GM19025 (cell line): Measurements from ENCODE around the gene APELA.
"Not testable (repeated sequence)": the region's sequence is repeated elsewhere in the genome, so short reads cannot be mapped to it uniquely, and the experiment has no call there.

Experiments
- ATAC-seq: cut with Tn5 transposase; IDR thresholded peaks from one replicate; pipeline ENCODE4 v1.9.1; 2021; ENCODE audit warnings: mild to moderate bottlenecking, low read depth, moderate library complexity; ENCODE audit not compliant: unreplicated experiment

Gene APELA, protein sequence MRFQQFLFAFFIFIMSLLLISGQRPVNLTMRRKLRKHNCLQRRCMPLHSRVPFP

DNA sequence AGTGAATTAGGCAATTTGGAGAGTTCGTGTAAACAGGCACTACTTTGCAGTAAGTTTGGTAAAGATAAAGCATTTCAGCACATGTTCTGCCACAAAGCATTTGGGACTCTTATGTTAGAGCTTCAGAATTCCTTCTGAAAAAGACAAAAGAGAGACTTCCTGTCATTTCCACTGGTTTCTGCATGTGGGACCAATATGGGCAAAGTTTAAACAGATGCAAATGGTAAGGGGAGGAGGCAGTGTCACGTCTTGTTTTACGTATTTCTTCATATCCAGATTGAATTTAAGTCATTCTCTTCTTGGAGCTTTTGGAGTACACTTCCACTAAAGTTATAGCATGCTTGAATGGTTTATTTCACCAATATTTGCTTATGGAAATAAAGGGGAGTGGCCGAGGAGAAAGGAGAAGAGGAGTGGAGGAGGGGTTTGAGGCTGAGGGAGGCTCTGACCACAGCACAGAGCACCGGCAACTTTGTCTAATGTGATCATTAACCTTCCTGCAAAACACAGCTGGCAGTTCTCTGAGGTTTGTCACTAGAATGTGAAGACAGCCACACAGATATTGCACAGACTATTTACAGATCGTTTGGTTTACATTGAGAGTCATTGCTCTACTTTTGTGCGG, at the start of gene APELA:
Gene APELA, plus strand, starts transcription at position 479 of the 625 bp plus-strand sequence. CDS start 154 bp downstream, outside the sequence.
- peak; percentile 100 for ATAC-seq

DNA sequence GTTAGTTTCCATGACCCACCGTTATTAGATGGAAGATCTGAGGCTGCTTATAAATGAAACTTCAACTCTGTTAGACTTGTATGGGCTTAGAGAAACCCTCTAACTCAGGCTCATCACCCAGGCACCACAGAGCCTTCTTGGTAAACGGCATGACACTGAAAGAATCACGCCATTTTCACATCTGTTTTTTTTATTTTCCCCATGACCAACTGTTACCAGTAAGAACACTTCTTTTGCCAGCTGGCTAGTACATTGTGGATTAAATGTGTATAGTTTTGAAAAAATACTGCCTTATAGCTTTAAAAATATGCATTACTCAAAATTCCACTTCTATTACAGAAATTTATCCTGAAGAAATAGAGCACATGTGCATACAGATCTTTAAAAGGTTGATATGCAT, 48.0 kb upstream of the APELA start:
- no peak for ATAC-seq

- ATAC-seq, result no peak
Measured at GRCh38 chr4:164846566-164846965, 30.4 kb upstream of the APELA start.

- no peak for ATAC-seq
Measured at GRCh38 chr4:164847016-164847415, 30.0 kb upstream of the APELA start.

DNA sequence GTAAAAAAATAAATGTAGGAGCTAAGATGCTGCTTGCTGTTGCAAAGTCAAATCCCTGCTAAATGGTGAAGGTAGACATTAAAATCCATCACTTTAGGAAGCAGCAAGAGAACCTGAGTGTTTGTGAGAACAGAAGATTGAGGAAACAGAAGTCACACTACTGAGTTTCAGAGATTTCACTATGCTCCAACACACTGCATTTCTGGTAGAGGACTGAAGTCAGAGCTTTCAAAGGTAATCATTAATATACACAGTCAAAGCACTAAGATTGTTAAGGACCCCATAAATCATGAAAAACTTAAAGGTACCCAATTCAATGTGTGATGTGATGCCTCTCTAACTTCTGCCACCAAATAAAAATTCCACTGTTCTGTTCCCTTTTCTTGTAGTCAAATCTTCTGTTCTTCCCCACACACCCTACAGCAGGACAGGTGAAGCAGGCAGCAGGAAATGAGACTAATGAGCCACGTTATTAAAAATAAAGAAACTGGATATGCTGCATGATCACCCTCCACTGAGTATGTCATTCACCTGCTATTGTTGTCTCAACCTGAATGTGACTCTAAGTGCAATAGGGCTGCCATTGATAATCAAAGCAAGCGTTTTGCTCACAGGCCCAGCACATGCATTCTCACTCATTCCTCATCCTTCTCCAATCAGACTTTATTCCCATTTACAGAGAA, 28.9 kb upstream of the APELA start:
- ATAC-seq, result peak; percentile 54

GRCh38 chr4:164856396-164856795, 20.6 kb upstream of the APELA start:
- ATAC-seq, result no peak

- ATAC-seq, result no peak
Measured at GRCh38 chr4:164866817-164867490, 10.0 kb upstream of the APELA start.

DNA sequence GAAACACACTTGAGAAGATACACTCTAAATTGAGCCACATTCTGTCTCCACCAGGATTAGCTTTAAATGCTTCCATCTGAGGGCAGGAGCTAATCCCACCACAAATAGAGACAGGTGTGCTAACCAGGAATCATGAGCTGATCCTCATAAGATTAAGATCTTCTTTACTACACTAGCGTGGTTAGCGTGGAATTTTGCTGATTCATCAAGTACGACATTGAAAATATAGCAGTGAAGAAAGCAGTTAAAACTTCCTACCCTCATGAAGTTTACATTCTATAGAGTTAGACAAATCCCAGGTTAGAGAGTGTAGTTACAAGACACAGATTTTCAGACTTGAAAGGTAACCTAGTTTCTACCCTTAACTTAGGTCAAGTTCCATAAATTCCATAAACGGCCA, 5.3 kb upstream of the APELA start:
- ATAC-seq, result no peak

DNA sequence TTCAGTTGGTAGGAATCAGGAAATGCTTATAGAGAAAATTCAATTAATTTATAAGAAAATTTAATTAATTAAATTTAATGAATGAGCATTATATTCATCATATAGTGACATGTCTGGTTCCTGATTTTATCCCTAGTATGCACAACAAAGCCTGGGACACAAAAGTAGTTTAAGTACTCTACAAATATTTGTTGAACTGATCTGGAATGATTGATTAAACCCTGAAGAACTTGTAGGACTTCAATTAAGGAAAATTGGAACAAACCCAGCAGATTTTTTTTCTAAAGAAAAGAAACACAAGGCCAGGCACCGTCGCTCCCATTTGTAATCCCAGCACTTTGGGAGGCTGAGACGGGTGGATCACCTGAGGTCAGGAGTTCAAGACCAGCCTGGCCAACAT, 4.5 kb upstream of the APELA start:
- no peak for ATAC-seq

DNA sequence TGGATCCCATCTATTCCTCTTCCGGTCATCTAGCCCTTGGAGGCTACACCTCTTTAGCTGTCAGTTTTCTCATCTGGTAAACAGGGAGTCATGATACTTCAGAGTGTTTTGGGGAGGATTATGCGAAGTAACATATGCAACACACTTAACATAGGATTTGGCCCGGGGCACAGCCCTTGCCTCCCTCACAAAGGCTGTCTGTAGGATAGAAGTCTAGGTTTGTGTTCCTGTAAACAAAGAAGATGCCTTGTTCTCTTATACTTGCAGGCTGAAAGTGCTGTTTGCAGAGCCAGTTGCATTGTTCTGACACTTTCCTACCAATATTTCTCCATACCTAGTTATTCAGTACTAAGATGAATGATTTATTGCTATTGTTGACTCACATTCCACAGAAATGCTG, 2.2 kb upstream of the APELA start:
- ATAC-seq, result no peak

DNA sequence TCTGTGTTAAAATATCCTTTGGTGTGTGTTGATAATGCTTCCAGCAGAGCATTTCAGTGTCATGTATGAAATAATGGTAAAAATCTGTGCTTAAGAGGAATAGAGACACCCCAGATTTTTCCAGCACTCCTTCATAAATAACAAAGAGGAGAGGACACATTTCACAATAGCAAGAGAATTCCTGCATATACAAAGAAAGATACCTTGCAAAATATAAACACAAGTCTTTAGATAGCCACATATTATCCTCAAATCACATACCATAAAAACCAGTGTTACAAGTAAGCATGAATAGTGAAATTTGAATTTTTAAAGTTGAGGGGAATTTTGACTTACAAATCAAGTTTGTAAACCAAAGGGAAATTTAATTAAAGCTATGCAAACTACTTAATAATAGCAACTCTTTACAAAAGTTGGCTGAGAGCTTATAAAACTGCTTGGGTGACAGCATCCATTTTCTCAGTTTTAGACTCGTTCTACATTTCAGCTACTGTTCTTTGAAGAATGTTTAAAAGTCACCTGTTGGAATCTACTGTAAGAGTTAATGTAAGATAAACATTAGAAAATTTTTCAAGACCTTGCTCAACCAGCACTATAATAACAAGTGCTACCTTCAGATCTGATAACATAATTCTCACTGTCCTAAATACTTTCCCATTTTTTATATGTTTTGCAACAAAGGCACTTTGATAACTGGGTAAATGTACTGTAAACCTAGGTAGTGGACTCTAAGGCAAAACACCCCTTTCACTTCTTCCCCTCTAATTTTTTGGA, 3.7 kb downstream of the APELA start:
- no peak for ATAC-seq

GRCh38 chr4:164888096-164888715, 11.2 kb downstream of the APELA start:
- ATAC-seq, result no peak

DNA sequence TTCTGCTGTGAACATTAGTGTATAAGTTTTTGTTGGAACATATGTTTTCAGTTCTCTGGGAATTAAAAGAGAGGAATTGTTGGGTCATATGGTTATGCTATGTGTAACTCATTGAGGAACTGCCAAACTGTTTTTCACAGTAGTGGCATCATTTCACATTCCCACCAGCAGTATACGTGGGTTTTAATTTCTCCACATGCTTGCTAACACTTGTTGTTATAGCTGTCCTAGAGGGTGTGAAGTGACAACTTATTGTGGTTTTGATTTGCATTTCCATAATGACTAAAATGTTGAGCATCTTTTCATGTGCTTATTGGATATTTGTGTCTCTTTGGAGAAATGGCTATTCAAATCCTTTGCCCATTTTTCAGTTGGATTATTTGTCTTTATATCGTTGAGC, 13.7 kb downstream of the APELA start:
- no peak for ATAC-seq

DNA sequence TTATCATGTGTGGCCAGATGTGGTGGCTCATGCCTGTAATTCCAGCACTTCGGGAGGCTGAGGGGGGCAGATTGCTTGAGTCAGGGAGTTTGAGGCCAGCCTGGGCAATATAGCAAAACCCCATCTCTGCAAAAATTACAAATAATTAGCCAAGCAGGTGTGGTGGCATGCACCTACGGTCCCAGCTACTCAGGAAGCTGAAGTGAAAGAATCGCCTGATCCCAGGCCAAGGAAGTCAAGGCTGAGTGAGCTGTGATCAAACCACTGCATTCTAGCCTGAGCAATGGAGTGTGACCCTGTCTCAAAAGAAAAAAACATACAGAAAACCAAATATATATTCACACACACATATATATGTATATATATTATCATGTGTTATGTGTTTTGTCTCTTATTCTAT, 15.0 kb downstream of the APELA start:
- peak; percentile 64 for ATAC-seq

DNA sequence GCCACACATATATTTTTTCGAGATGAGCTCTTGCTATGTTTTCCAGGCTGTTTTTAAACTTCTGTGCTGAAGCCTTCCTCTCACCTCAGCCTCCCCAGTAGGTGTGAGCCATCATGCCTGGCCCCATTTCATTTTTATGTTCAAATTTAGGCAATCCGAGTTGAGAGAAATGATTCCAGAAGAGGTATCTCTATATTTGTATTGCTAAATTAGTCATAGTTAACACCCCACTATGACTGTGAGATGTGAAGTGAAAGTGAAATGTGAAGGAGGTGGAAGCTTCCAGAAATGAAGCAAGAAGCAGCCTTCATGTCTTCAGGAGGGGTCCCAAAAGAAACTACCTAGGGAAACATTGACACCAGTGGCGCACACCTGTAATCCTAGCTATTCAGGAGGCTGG, 17.7 kb downstream of the APELA start:
- peak; percentile 60 for ATAC-seq

DNA sequence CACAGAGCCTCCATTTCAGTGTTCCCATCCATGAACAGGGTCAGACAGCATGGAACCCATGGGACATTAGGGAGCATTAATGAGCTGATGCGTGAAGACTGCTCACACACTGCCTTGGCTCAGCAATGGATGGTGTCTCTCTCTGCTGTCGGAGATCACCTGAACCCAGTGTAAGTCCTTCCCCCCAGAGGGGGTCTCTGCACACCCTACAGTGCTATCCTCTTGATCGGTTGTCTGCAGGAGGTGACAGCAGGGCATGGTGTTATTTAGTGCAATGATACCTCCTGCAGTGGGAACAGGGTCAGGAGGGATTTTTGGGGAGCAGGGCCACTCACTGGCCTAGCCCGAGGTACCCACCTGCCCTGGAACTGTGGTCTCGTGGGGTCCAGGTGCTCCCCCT, 25.6 kb downstream of the APELA start:
- no peak for ATAC-seq

DNA sequence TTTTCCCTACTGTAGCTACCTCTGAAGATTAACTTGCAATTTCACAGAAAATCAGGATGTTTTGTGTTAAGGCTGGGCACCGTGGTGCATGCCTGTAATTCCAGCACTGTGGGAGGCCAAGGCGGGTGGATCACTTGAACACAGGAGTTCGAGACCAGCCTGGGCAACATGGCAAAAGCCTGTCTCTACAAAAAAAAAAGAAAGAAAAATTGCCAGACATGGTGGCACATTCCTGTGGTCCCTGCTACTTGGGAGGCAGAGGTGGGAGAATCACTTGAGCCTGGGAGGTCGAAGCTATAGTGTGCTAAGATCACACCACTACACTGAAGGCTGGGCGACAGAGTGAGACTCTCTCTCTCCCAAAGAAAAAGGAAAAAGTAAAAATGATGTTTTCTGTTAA, 27.4 kb downstream of the APELA start:
- no peak for ATAC-seq

DNA sequence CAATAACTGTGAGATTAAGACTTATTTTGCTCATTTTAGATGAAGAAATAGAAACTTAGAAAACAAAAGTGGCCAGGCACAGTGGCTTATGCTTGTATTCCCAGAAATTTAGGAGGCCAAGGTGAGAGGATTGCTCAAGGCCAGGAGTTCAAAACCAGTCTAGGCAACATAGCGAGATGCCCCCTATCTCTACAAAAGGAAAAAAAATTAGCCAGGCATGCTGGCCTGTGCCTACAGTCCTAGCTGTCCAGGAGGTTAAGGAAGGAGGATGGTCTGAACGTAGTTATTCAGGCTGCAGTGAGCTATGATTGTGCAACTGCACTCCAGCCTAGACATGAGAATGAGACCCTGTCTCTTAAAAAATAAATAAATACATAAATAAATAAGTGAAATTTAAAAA, 28.0 kb downstream of the APELA start:
- ATAC-seq, result no peak

GRCh38 chr4:164906368-164906767, 29.4 kb downstream of the APELA start:
- ATAC-seq, result no peak

GRCh38 chr4:164913506-164913905, 36.5 kb downstream of the APELA start:
- not testable (repeated sequence) for ATAC-seq

- no peak for ATAC-seq
Measured at GRCh38 chr4:164918956-164919355, 42.0 kb downstream of the APELA start.
